Naive thymus-derived CD4-positive, alpha-beta T cell (primary cell): ENCODE results near the gene PRR23E. TPM values are rescaled to one million over a fixed set of nuclear protein-coding genes. Genes with fewer than 3 reads are reported as not detected.

Experiments used
- ATAC-seq: fragments of 150-1000 bp; cut with Tn5 transposase; 2 replicates; pipeline ENCODE4 v1.10.0; 2021; ENCODE audit warnings: mild to moderate bottlenecking, moderate library complexity
- CTCF ChIA-PET: fragments of 350-600 bp; sonication (Branson Sonifier 250); formaldehyde crosslinking; loops from one replicate; lab custom pipeline; 2021; ENCODE audit warnings: antibody characterized with exemption; lab: Charles Lee
- POLR2A ChIA-PET: fragments of 350-600 bp; sonication (Branson Sonifier 250); formaldehyde crosslinking; loops from one replicate; lab custom pipeline; 2021; ENCODE audit warnings: antibody characterized with exemption, inconsistent platforms; lab: Charles Lee
- DNase-seq, 9 donors: peaks; one replicate each; pipeline versions ENCODE4 v3.0.0 to v3.0.0-alpha.2; 2020 to 2022; ENCODE audit warnings: mixed read lengths in 1 of 9
- H3K27ac ChIP-seq: one replicate; pipeline ENCODE4 v1.7.0; 2013; ENCODE audit warnings: mild to moderate bottlenecking, low read depth, low read length, moderate library complexity
- H3K27me3 ChIP-seq, 2 donors: one replicate each; pipeline ENCODE4 v1.7.0; 2013; ENCODE audit warnings: low read length in 2 of 2, mild to moderate bottlenecking in 2 of 2, moderate library complexity in 2 of 2; ENCODE audit not compliant: control insufficient read depth in 2 of 2, insufficient read depth in 2 of 2
- H3K36me3 ChIP-seq, 3 experiments: 1 replicate in 2 of 3; 2 replicates in 1 of 3; pipeline ENCODE4 v1.7.0; 2013; ENCODE audit warnings: low read length in 3 of 3, mild to moderate bottlenecking in 3 of 3, moderate library complexity in 1 of 3; ENCODE audit not compliant: insufficient read depth in 3 of 3, control insufficient read depth in 2 of 3
- H3K4me1 ChIP-seq, 2 donors: one replicate each; pipeline ENCODE4 v1.7.0; 2013; ENCODE audit warnings: low read length in 2 of 2, mild to moderate bottlenecking in 2 of 2, moderate library complexity in 1 of 2; ENCODE audit not compliant: control insufficient read depth in 2 of 2, insufficient read depth in 2 of 2
- H3K4me3 ChIP-seq: 2 replicates; pipeline ENCODE4 v1.7.0; 2013; ENCODE audit warnings: mild to moderate bottlenecking, low read length
- H3K9me3 ChIP-seq, 3 experiments: 1 replicate in 2 of 3; 2 replicates in 1 of 3; pipeline ENCODE4 v1.7.0; 2013; ENCODE audit warnings: low read length in 3 of 3; ENCODE audit not compliant: control insufficient read depth in 2 of 3
- H3K27ac Mint-ChIP-seq, 9 donors: one replicate each; pipeline ENCODE4 v1.8.0; 2020 to 2022; ENCODE audit warnings: mixed read lengths in 9 of 9, mild to moderate bottlenecking in 8 of 9, moderate library complexity in 5 of 9, inconsistent platforms in 2 of 9
- H3K27me3 Mint-ChIP-seq, 5 donors: one replicate each; pipeline ENCODE4 v1.8.0; 2021 to 2022; ENCODE audit warnings: mixed read lengths in 5 of 5, mild to moderate bottlenecking in 1 of 5
- H3K36me3 Mint-ChIP-seq, 5 donors: one replicate each; pipeline ENCODE4 v1.8.0; 2020 to 2022; ENCODE audit warnings: mixed read lengths in 5 of 5, mild to moderate bottlenecking in 3 of 5, inconsistent platforms in 1 of 5
- H3K4me1 Mint-ChIP-seq, 7 donors: one replicate each; pipeline ENCODE4 v1.8.0; 2020 to 2022; ENCODE audit warnings: mixed read lengths in 7 of 7, mild to moderate bottlenecking in 3 of 7, inconsistent platforms in 1 of 7
- H3K4me3 Mint-ChIP-seq, 10 donors: one replicate each; pipeline ENCODE4 v1.8.0; 2020 to 2022; ENCODE audit warnings: mild to moderate bottlenecking in 10 of 10, mixed read lengths in 10 of 10, moderate library complexity in 6 of 10, inconsistent platforms in 2 of 10
- H3K9me3 Mint-ChIP-seq, 11 donors: one replicate each; pipeline ENCODE4 v1.8.0; 2020 to 2022; ENCODE audit warnings: mixed read lengths in 11 of 11, mild to moderate bottlenecking in 4 of 11, inconsistent platforms in 1 of 11, moderate library complexity in 1 of 11
- intact Hi-C, 2 donors: fragments of 100-400 bp; cut with micrococcal nuclease; formaldehyde crosslinking; loops; one replicate each; pipeline ENCODE4 v1.15.1; 2023
- polyA plus RNA-seq, 2 donors: library from polyadenylated mRNA; unstranded; fragments of 300-500 nt; fragmentation: Illumina TruSeq; gene quantifications; one replicate each; pipeline ENCODE4 v1.2.3, GENCODE V29; 2021
- total RNA-seq, 6 experiments: library from RNA in 5 of 6; stranded (reverse) in 5 of 6; gene quantifications; 1 replicate in 5 of 6; 2 replicates in 1 of 6; pipeline ENCODE4 v1.2.3 and lab custom pipeline; 2021 to 2026

The PRR23E gene
- total and polyA plus RNA-seq, 7 experiments from 2014 or later = not detected

GRCh38 chr3:127193775-127194174, 844 bp downstream of the PRR23E start:
- no peak for DNase-seq
- no peak for ATAC-seq

GRCh38 chr3:127194601-127195187, 1.8 kb downstream of the PRR23E start:
- H3K9me3 Mint-ChIP-seq = peaks cover 0 to 22% (median 2%) of the 10 kb centered on the region in 11 donors
- H3K4me1 Mint-ChIP-seq = no peaks in the 10 kb centered on the region
- no peak overlapping the region for H3K4me3 ChIP-seq
- no peaks in the 10 kb centered on the region for H3K4me1 ChIP-seq
- no peaks in the 10 kb centered on the region for H3K27me3 ChIP-seq
- H3K27ac Mint-ChIP-seq = no peak overlapping the region
- H3K36me3 ChIP-seq = no peaks in the 10 kb centered on the region
- intact Hi-C loops = no loop called here
- H3K27me3 Mint-ChIP-seq = peaks cover 0 to 27% (median 17%) of the 10 kb centered on the region in 5 donors
- peaks cover 0 to 6% (median 0%) of the 10 kb centered on the region in 3 experiments for H3K9me3 ChIP-seq
- ChIA-PET CTCF (interaction anchor here (0.6 kb wide), 1 partner anchor 19 kb away, joined by 5 read pairs; no protein-coding TSS in a partner anchor), POLR2A (no interaction called here)
- no peaks in the 10 kb centered on the region for H3K36me3 Mint-ChIP-seq
- ATAC-seq (no peak), DNase-seq (no peak)
- H3K27ac ChIP-seq = no peak overlapping the region
- no peak overlapping the region for H3K4me3 Mint-ChIP-seq

More at GRCh38 chr3:127193775-127194174, 844 bp downstream of the PRR23E start:
- Histone ChIP-seq H3K36me3 (no peaks in the 10 kb centered on the region), H3K27ac (no peak overlapping the region), H3K27me3 (no peaks in the 10 kb centered on the region), H3K9me3 (peaks cover 0 to 6% (median 0%) of the 10 kb centered on the region in 3 experiments), H3K4me3 (no peak overlapping the region), H3K4me1 (no peaks in the 10 kb centered on the region)
- Mint-ChIP-seq H3K36me3 (no peaks in the 10 kb centered on the region), H3K9me3 (peaks cover 0 to 25% (median 3%) of the 10 kb centered on the region in 11 donors), H3K4me3 (no peak overlapping the region), H3K27ac (no peak overlapping the region), H3K27me3 (peaks cover 2 to 27% (median 12%) of the 10 kb centered on the region in 5 donors), H3K4me1 (no peaks in the 10 kb centered on the region)
- POLR2A ChIA-PET = no interaction called here
- intact Hi-C loops = no loop called here
- CTCF ChIA-PET = no interaction called here

- H3K4me3 ChIP-seq = no peak overlapping the region
- Mint-ChIP-seq H3K4me3 (no peak overlapping the region), H3K27ac (no peak overlapping the region), H3K27me3 (peaks cover 0 to 29% (median 17%) of the 10 kb centered on the region in 5 donors), H3K36me3 (no peaks in the 10 kb centered on the region), H3K4me1 (no peaks in the 10 kb centered on the region), H3K9me3 (peaks cover 0 to 22% (median 2%) of the 10 kb centered on the region in 11 donors)
- intact Hi-C loops = no loop called here
- no peaks in the 10 kb centered on the region for H3K4me1 ChIP-seq
- DNase-seq = no peak
- peaks cover 0 to 6% (median 0%) of the 10 kb centered on the region in 3 experiments for H3K9me3 ChIP-seq
- H3K36me3 ChIP-seq = no peaks in the 10 kb centered on the region
- H3K27ac ChIP-seq = no peak overlapping the region
- H3K27me3 ChIP-seq = no peaks in the 10 kb centered on the region
- POLR2A ChIA-PET = no interaction called here
- CTCF ChIA-PET = no interaction called here
- ATAC-seq = no peak
Measured at GRCh38 chr3:127195417-127195816, 2.5 kb downstream of the PRR23E start.

GRCh38 chr3:127196002-127196401, 3.1 kb downstream of the PRR23E start:
- intact Hi-C loops = no loop called here
- Histone ChIP-seq H3K4me1 (no peaks in the 10 kb centered on the region), H3K36me3 (no peaks in the 10 kb centered on the region), H3K27me3 (no peaks in the 10 kb centered on the region), H3K27ac (no peak overlapping the region), H3K9me3 (peaks cover 0 to 6% (median 0%) of the 10 kb centered on the region in 3 experiments), H3K4me3 (no peak overlapping the region)
- no peak overlapping the region for H3K27ac Mint-ChIP-seq
- peaks cover 0 to 33% (median 17%) of the 10 kb centered on the region in 5 donors for H3K27me3 Mint-ChIP-seq
- no peak overlapping the region for H3K4me3 Mint-ChIP-seq
- no peaks in the 10 kb centered on the region for H3K4me1 Mint-ChIP-seq
- ChIA-PET POLR2A (no interaction called here), CTCF (no interaction called here)
- no peaks in the 10 kb centered on the region for H3K36me3 Mint-ChIP-seq
- peaks cover 0 to 18% (median 1%) of the 10 kb centered on the region in 11 donors for H3K9me3 Mint-ChIP-seq
- DNase-seq (no peak), ATAC-seq (no peak)

GRCh38 chr3:127196466-127197299, 3.8 kb downstream of the PRR23E start:
- H3K4me1 Mint-ChIP-seq = no peaks in the 10 kb centered on the region
- intact Hi-C loops = no loop called here
- peaks cover 2 to 30% (median 15%) of the 10 kb centered on the region in 5 donors for H3K27me3 Mint-ChIP-seq
- ATAC-seq (no peak), DNase-seq (no peak)
- no peaks in the 10 kb centered on the region for H3K27me3 ChIP-seq
- H3K4me3 ChIP-seq = no peak overlapping the region
- H3K36me3 ChIP-seq = no peaks in the 10 kb centered on the region
- CTCF ChIA-PET = no interaction called here
- H3K27ac ChIP-seq = no peak overlapping the region
- H3K4me1 ChIP-seq = no peaks in the 10 kb centered on the region
- H3K27ac Mint-ChIP-seq = no peak overlapping the region
- no peaks in the 10 kb centered on the region for H3K36me3 Mint-ChIP-seq
- POLR2A ChIA-PET = no interaction called here
- peaks cover 0 to 11% (median 1%) of the 10 kb centered on the region in 11 donors for H3K9me3 Mint-ChIP-seq
- no peak overlapping the region for H3K4me3 Mint-ChIP-seq
- H3K9me3 ChIP-seq = peaks cover 0 to 6% (median 0%) of the 10 kb centered on the region in 3 experiments

- POLR2A ChIA-PET = no interaction called here
- Mint-ChIP-seq H3K27ac (no peak overlapping the region), H3K27me3 (peaks cover 3 to 28% (median 11%) of the 10 kb centered on the region in 5 donors), H3K36me3 (no peaks in the 10 kb centered on the region), H3K9me3 (peaks cover 0 to 9% (median 3%) of the 10 kb centered on the region in 11 donors), H3K4me1 (no peaks in the 10 kb centered on the region), H3K4me3 (no peak overlapping the region)
- DNase-seq = no peak
- Histone ChIP-seq H3K27ac (no peak overlapping the region), H3K27me3 (no peaks in the 10 kb centered on the region), H3K36me3 (no peaks in the 10 kb centered on the region), H3K4me1 (no peaks in the 10 kb centered on the region), H3K9me3 (peaks cover 0 to 4% (median 0%) of the 10 kb centered on the region in 3 experiments), H3K4me3 (no peak overlapping the region)
- CTCF ChIA-PET = no interaction called here
- intact Hi-C loops = no loop called here
- ATAC-seq = no peak
Measured at GRCh38 chr3:127197300-127198189, 4.6 kb downstream of the PRR23E start.
